ENCODE results near the gene MAD1L1.

DNA sequence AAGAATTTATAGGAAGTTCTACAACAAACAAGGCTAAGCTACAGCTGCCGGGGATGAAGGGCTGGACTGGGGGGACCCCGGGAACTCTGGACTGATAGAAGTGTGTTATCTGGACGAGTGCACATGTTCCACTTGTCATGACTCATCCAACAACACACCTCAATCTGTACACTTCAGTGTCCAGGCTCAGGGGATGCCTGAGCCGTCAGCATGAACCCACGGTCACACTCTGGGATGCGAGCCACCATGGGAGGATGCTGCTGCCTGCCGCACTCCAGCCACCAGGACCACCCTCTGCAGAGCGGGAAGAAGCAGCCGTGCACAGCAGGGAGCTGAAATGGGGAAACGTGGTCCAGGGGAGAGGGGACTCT, 67.5 kb downstream of the MAD1L1 start:
- TF ChIP-seq, protein P1, sequence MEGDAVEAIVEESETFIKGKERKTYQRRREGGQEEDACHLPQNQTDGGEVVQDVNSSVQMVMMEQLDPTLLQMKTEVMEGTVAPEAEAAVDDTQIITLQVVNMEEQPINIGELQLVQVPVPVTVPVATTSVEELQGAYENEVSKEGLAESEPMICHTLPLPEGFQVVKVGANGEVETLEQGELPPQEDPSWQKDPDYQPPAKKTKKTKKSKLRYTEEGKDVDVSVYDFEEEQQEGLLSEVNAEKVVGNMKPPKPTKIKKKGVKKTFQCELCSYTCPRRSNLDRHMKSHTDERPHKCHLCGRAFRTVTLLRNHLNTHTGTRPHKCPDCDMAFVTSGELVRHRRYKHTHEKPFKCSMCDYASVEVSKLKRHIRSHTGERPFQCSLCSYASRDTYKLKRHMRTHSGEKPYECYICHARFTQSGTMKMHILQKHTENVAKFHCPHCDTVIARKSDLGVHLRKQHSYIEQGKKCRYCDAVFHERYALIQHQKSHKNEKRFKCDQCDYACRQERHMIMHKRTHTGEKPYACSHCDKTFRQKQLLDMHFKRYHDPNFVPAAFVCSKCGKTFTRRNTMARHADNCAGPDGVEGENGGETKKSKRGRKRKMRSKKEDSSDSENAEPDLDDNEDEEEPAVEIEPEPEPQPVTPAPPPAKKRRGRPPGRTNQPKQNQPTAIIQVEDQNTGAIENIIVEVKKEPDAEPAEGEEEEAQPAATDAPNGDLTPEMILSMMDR (IDR thresholded peaks at IDR 0.05; ENCODE audit: control extremely low read depth in 1 of 3, insufficient read depth in 1 of 3, low read depth in 1 of 3, low read length in 3 of 3) = no peak
- TF ChIP-seq POLR2A (IDR thresholded peaks at IDR 0.05; ENCODE audit: control extremely low read depth in 1 of 2, low read depth in 2 of 2, low read length in 2 of 2) (no peak), TAF1 (IDR thresholded peaks at IDR 0.05; ENCODE audit: low read depth, low read length) (no peak), KDM4A (IDR thresholded peaks at IDR 0.05; ENCODE audit: low read depth, low read length, severe bottlenecking) (no peak), EP300 (IDR thresholded peaks at IDR 0.05; ENCODE audit: borderline replicate concordance in 1 of 2, low read depth in 2 of 2, low read length in 2 of 2) (no peak), SP1 (IDR thresholded peaks at IDR 0.05; ENCODE audit: low read depth, low read length) (no peak), SAP30 (IDR thresholded peaks at IDR 0.05; ENCODE audit: insufficient read depth, insufficient replicate concordance, low read length) (no peak), POLR2AphosphoS5 (IDR thresholded peaks at IDR 0.05; ENCODE audit: low read depth, low read length) (no peak), CBX5 (IDR thresholded peaks at IDR 0.05; ENCODE audit: low read depth, low read length) (no peak), SRF (IDR thresholded peaks at IDR 0.05; ENCODE audit: low read depth, low read length) (no peak), RFX5 (IDR thresholded peaks at IDR 0.05; ENCODE audit: borderline replicate concordance, low read depth, low read length) (no peak), NRF1 (IDR thresholded peaks at IDR 0.05; ENCODE audit: low read depth, low read length) (no peak), KDM1A (IDR thresholded peaks at IDR 0.05; ENCODE audit: borderline replicate concordance, low read length) (no peak)
